Stimulated activated CD4-positive, alpha-beta T cell treated with anti-CD3 and anti-CD28 coated beads, Interleukin-1b, Interleukin-23, amount 100 ng/mL, for 24 hours (primary cell): ENCODE results near the gene NPAS3.

Source experiments
- DNase-seq, 4 experiments: peaks; one replicate each; pipeline ENCODE4 v3.0.0-alpha.2; 2020; ENCODE audit warnings: low read depth in 4 of 4, low spot score in 1 of 4

The NPAS3 gene

GRCh38 chr14:33611405-33612196 lies 672.9 kb downstream of the NPAS3 start:
- DNase-seq, result no peak

GRCh38 chr14:33612197-33612505 lies 673.5 kb downstream of the NPAS3 start:
- DNase-seq, result no peak

- no peak for DNase-seq
These were observed 678.5 kb downstream of the NPAS3 start for GRCh38 chr14:33617154-33617553.

- DNase-seq, result no peak
These were observed 679.9 kb downstream of the NPAS3 start for GRCh38 chr14:33618361-33619105.

- DNase-seq, result no peak
These were observed 683.8 kb downstream of the NPAS3 start for GRCh38 chr14:33622496-33622895.

- DNase-seq, result no peak
These were observed 691.1 kb downstream of the NPAS3 start for GRCh38 chr14:33629792-33630191.

- DNase-seq, result no peak
These were observed 692.3 kb downstream of the NPAS3 start for GRCh38 chr14:33631021-33631420.

- no peak for DNase-seq
These were observed 692.8 kb downstream of the NPAS3 start for GRCh38 chr14:33631441-33631840.

- DNase-seq, result no peak
These were observed 696.0 kb downstream of the NPAS3 start for GRCh38 chr14:33634631-33635030.

GRCh38 chr14:33636716-33637115 lies 698.0 kb downstream of the NPAS3 start:
- no peak for DNase-seq

- no peak for DNase-seq
These were observed 703.4 kb downstream of the NPAS3 start for GRCh38 chr14:33642080-33642479.

- DNase-seq, result no peak
These were observed 704.1 kb downstream of the NPAS3 start for GRCh38 chr14:33642691-33643244.

- no peak for DNase-seq
These were observed 704.9 kb downstream of the NPAS3 start for GRCh38 chr14:33643426-33644181.

- DNase-seq, result no peak
These were observed 708.1 kb downstream of the NPAS3 start for GRCh38 chr14:33646692-33647260.

- no peak for DNase-seq
These were observed 708.7 kb downstream of the NPAS3 start for GRCh38 chr14:33647385-33647786.

GRCh38 chr14:33650430-33650829 lies 711.8 kb downstream of the NPAS3 start:
- no peak for DNase-seq

- DNase-seq, result no peak
These were observed 714.1 kb downstream of the NPAS3 start for GRCh38 chr14:33652566-33653307.

GRCh38 chr14:33653308-33653695 lies 714.6 kb downstream of the NPAS3 start:
- no peak for DNase-seq

- no peak for DNase-seq
These were observed 716.7 kb downstream of the NPAS3 start for GRCh38 chr14:33655421-33655820.

- no peak for DNase-seq
These were observed 718.8 kb downstream of the NPAS3 start for GRCh38 chr14:33657476-33657875.

- no peak for DNase-seq
These were observed 721.6 kb downstream of the NPAS3 start for GRCh38 chr14:33660248-33660647.
